Endodermal cell (in vitro differentiated cells): Measurements from ENCODE around the gene PDHA2. TPM values are rescaled to one million over a fixed set of nuclear protein-coding genes. Genes with fewer than 3 reads are reported as not detected.
"Not testable (repeated sequence)": the region's sequence is repeated elsewhere in the genome, so short reads cannot be mapped to it uniquely, and the experiment has no call there.

ENCODE experiments used
- DNase-seq: peaks from one replicate; pipeline ENCODE4 v3.0.0-alpha.2; 2017
- H3K27ac ChIP-seq: 2 replicates; pipeline ENCODE4 v1.5.1; 2013; ENCODE audit warnings: mild to moderate bottlenecking, low read depth, low read length, moderate library complexity
- H3K27me3 ChIP-seq: 2 replicates; pipeline ENCODE4 v1.6.1; 2013; ENCODE audit warnings: mild to moderate bottlenecking, low read length, moderate library complexity; ENCODE audit not compliant: insufficient read depth, control insufficient read depth, poor library complexity, severe bottlenecking
- H3K36me3 ChIP-seq: 2 replicates; pipeline ENCODE4 v1.7.0; 2013; ENCODE audit warnings: mild to moderate bottlenecking, low read length, moderate library complexity; ENCODE audit not compliant: control insufficient read depth, insufficient read depth
- H3K4me1 ChIP-seq: one replicate; pipeline ENCODE4 v1.7.0; 2013; ENCODE audit warnings: low read length; ENCODE audit not compliant: control insufficient read depth, insufficient read depth
- H3K4me3 ChIP-seq: 2 replicates; pipeline ENCODE4 v1.5.1; 2013; ENCODE audit warnings: mild to moderate bottlenecking, low read length, moderate library complexity
- H3K9ac ChIP-seq: 2 replicates; pipeline ENCODE4 v1.6.1; 2013; ENCODE audit warnings: mild to moderate bottlenecking, low read length, moderate library complexity; ENCODE audit not compliant: poor library complexity, severe bottlenecking; ENCODE audit errors: extremely low read depth
- H3K9me3 ChIP-seq: 2 replicates; pipeline ENCODE4 v1.6.1; 2013; ENCODE audit warnings: mild to moderate bottlenecking, low read length, moderate library complexity; ENCODE audit not compliant: control insufficient read depth
- H3K27ac Mint-ChIP-seq: 2 replicates; pipeline ENCODE4 v1.8.0; 2020; ENCODE audit warnings: mixed read lengths
- H3K27me3 Mint-ChIP-seq: 2 replicates; pipeline ENCODE4 v1.8.0; 2021; ENCODE audit warnings: mild to moderate bottlenecking, mixed read lengths; ENCODE audit not compliant: insufficient read depth
- H3K36me3 Mint-ChIP-seq: 2 replicates; pipeline ENCODE4 v1.8.0; 2020; ENCODE audit warnings: low read depth, mixed read lengths
- H3K4me1 Mint-ChIP-seq: 2 replicates; pipeline ENCODE4 v1.8.0; 2020; ENCODE audit warnings: mixed read lengths
- H3K4me3 Mint-ChIP-seq: 2 replicates; pipeline ENCODE4 v1.8.0; 2020; ENCODE audit warnings: mild to moderate bottlenecking, moderate library complexity, mixed read lengths
- H3K9me3 Mint-ChIP-seq: 2 replicates; pipeline ENCODE4 v1.8.0; 2020; ENCODE audit warnings: mild to moderate bottlenecking, mixed read lengths
- WGBS, 2 experiments: methylation state at CpG; one replicate each; pipeline versions ENCODE4 v1.1.5 to v1.1.7; 2013; ENCODE audit warnings: missing lambda C conversion rate in 2 of 2, mixed read lengths in 1 of 2; ENCODE audit not compliant: insufficient coverage in 1 of 2, insufficient read length in 1 of 2; 5-methylcytosine and 5-hydroxymethylcytosine counted together
- total RNA-seq, 2 donors: library from RNA; stranded (reverse); fragmentation: NEBNext Ultra II Directional in 1 of 2; extraction: Animal tissue kit (Norgen Biotek cat#: 25700) in 1 of 2; gene quantifications; 2 replicates in 1 of 2; 3 replicates in 1 of 2; pipeline ENCODE4 v1.2.1, GENCODE V29; 2021
- TF ChIP-seq, protein P1 (sequence below): fragments of 200-600 bp; sonication (generic); conservative IDR thresholded peaks from 2 replicates; pipeline ENCODE4 v1.5.0; 2021; ENCODE audit warnings: antibody characterized with exemption, mild to moderate bottlenecking

The PDHA2 gene
- total RNA-seq, 2 donors from 2014 or later = not detected

DNA sequence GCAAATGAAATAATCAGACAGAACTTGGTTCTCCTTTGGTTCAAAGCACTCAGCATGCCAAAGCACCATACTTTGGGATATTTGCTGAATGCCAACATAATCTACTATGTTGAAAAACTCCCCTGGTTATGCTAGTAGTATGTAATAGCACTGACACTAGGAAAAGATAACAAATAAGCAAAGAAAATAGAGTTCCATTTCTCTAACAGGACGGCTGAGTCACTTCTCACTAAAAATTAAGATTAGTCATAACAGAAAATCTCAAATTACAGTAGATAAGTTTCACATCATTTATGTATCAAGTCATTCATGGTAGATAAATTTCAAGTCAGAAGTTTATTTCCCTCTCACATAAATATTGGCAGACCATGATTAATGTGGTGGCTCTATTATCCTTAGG lies 17.9 kb downstream of the PDHA2 start:
- H3K27me3 ChIP-seq = no peaks in the 10 kb centered on the region
- Mint-ChIP-seq H3K27me3 (no peaks in the 10 kb centered on the region), H3K36me3 (no peaks in the 10 kb centered on the region), H3K27ac (no peak overlapping the region), H3K9me3 (no peaks in the 10 kb centered on the region), H3K4me1 (no peaks in the 10 kb centered on the region), H3K4me3 (no peak overlapping the region)
- H3K27ac ChIP-seq = no peak overlapping the region
- H3K9ac ChIP-seq = no peak overlapping the region
- no peak overlapping the region for H3K4me3 ChIP-seq
- 100% methylated on average over 1 of the region's 1 CpG for WGBS, 2 experiments
- DNase-seq = no peak
- no peaks in the 10 kb centered on the region for H3K9me3 ChIP-seq
- H3K4me1 ChIP-seq = no peaks in the 10 kb centered on the region
- no peaks in the 10 kb centered on the region for H3K36me3 ChIP-seq
- TF ChIP-seq, protein P1, sequence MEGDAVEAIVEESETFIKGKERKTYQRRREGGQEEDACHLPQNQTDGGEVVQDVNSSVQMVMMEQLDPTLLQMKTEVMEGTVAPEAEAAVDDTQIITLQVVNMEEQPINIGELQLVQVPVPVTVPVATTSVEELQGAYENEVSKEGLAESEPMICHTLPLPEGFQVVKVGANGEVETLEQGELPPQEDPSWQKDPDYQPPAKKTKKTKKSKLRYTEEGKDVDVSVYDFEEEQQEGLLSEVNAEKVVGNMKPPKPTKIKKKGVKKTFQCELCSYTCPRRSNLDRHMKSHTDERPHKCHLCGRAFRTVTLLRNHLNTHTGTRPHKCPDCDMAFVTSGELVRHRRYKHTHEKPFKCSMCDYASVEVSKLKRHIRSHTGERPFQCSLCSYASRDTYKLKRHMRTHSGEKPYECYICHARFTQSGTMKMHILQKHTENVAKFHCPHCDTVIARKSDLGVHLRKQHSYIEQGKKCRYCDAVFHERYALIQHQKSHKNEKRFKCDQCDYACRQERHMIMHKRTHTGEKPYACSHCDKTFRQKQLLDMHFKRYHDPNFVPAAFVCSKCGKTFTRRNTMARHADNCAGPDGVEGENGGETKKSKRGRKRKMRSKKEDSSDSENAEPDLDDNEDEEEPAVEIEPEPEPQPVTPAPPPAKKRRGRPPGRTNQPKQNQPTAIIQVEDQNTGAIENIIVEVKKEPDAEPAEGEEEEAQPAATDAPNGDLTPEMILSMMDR = no peak

DNA sequence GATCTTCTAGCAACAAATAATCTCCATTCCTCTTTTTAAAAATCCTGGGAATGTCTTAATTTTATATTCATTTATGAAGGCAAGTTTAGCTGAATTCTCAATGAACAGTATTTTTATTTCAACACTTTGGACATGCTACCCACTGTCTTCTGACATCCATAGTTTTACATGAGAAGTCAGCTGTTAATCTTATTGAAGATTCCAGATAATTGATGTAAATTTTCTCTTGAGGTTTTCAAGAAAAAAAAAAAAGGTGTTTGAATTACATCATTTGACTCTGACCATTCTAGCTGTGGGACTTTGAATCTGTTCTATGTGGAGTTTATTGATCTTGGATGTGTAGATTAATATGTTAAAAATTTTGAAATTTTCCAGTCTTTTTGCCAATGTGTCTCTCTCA lies 28.0 kb downstream of the PDHA2 start:
- TF ChIP-seq, protein P1 = no peak

DNA sequence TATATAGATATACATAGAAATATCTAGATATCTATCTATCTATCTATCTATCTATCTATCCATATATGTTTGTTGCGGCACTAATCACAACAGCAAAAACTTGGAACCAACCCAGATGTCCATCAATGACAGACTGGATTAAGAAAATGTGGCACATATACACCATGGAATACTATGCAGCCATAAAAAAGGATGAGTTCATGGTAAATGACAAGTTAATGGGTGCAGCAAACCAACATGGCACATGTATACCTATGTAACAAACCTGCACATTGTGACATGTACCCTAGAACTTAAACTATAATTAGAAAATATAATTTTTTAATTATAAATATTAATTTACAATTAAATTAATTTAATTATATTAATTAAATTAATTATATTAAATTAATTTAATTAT lies 29.5 kb downstream of the PDHA2 start:
- not testable (repeated sequence) for H3K27me3 ChIP-seq, H3K27me3 Mint-ChIP-seq, H3K36me3 Mint-ChIP-seq, H3K27ac ChIP-seq, H3K4me3 Mint-ChIP-seq, H3K4me1 ChIP-seq, H3K36me3 ChIP-seq, H3K9ac ChIP-seq, H3K27ac Mint-ChIP-seq, H3K4me3 ChIP-seq, DNase-seq, H3K4me1 Mint-ChIP-seq
- no CpG with 5 or more reads among the region's 1 CpG for WGBS, 2 experiments
- peaks cover 22% of the 10 kb centered on the region for H3K9me3 Mint-ChIP-seq
- peaks cover 31% of the 10 kb centered on the region for H3K9me3 ChIP-seq

More for the DNA sequence above, 28.0 kb downstream of the PDHA2 start:
- H3K36me3 ChIP-seq = no peaks in the 10 kb centered on the region
- no peaks in the 10 kb centered on the region for H3K4me1 ChIP-seq
- peaks cover 31% of the 10 kb centered on the region for H3K9me3 ChIP-seq
- H3K27me3 ChIP-seq = no peaks in the 10 kb centered on the region
- no peaks in the 10 kb centered on the region for H3K4me1 Mint-ChIP-seq
- DNase-seq = no peak
- no peak overlapping the region for H3K4me3 ChIP-seq
- H3K27ac Mint-ChIP-seq = no peak overlapping the region
- peaks cover 5% of the 10 kb centered on the region for H3K36me3 Mint-ChIP-seq
- H3K9ac ChIP-seq = no peak overlapping the region
- H3K27me3 Mint-ChIP-seq = no peaks in the 10 kb centered on the region
- no peak overlapping the region for H3K27ac ChIP-seq
- H3K9me3 Mint-ChIP-seq = peaks cover 22% of the 10 kb centered on the region
- no peak overlapping the region for H3K4me3 Mint-ChIP-seq

DNA sequence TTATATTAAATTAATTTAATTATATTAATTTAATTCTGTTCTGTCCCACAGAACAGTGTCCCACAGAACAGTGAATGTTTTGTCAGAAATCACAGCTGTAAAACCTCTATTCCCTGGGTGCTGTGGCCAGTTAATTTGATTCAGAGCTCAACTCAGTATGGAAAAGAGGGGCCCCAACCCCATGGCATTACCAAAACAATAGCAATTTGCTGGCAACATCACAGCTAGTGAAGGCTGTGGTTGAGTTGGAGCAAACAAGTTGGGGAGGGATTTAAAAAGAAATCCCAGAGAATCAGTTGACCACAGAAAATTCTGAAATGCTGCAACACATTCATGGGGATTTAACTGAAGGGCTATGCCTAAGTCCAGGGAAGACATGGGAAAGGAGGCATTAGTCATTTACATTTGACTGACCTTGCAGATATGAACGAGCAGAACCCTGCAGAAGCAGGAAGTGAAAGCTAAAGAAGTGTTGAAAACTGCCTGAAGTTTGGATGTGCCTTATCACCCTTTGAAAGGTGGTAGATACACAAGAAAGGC lies 30.1 kb downstream of the PDHA2 start:
- no peaks in the 10 kb centered on the region for H3K27me3 Mint-ChIP-seq
- 50 to 79% methylated on average over 1 of the region's 1 CpG for WGBS, 2 experiments
- H3K4me1 Mint-ChIP-seq = no peaks in the 10 kb centered on the region
- TF ChIP-seq, protein P1 = no peak
- Histone ChIP-seq H3K9me3 (peaks cover 31% of the 10 kb centered on the region), H3K36me3 (no peaks in the 10 kb centered on the region), H3K4me1 (no peaks in the 10 kb centered on the region), H3K27ac (no peak overlapping the region), H3K27me3 (no peaks in the 10 kb centered on the region), H3K9ac (no peak overlapping the region), H3K4me3 (no peak overlapping the region)
- peaks cover 22% of the 10 kb centered on the region for H3K9me3 Mint-ChIP-seq
- no peak overlapping the region for H3K4me3 Mint-ChIP-seq
- DNase-seq = no peak
- H3K27ac Mint-ChIP-seq = no peak overlapping the region
- H3K36me3 Mint-ChIP-seq = peaks cover 5% of the 10 kb centered on the region
